Kasumi-1 (cell line): ENCODE data around the gene RNF26.
"Not testable (repeated sequence)": the region's sequence is repeated elsewhere in the genome, so short reads cannot be mapped to it uniquely, and the experiment has no call there.

Experiments used
- DNase-seq, 2 experiments: peaks; one replicate each; lab custom pipeline; 2025; lab: John Stamatoyannopoulos, UW

The RNF26 gene

GRCh38 chr11:119371778-119372182 lies 37.5 kb downstream of the RNF26 start:
- DNase-seq, result peak; percentile 14 to 43

GRCh38 chr11:119372260-119373058 lies 38.1 kb downstream of the RNF26 start:
- DNase-seq, result no peak

- DNase-seq, result no peak
Observed at GRCh38 chr11:119373059-119373920, 39.0 kb downstream of the RNF26 start.

GRCh38 chr11:119373921-119374631 lies 39.7 kb downstream of the RNF26 start:
- DNase-seq, result peak; percentile 75 to 82

GRCh38 chr11:119374632-119375336 lies 40.5 kb downstream of the RNF26 start:
- DNase-seq, result no peak

- no peak for DNase-seq
Observed at GRCh38 chr11:119375337-119376196, 41.2 kb downstream of the RNF26 start.

- no peak for DNase-seq
Observed at GRCh38 chr11:119376197-119376847, 42.0 kb downstream of the RNF26 start.

- no peak for DNase-seq
Observed at GRCh38 chr11:119377112-119377901, 43.0 kb downstream of the RNF26 start.

- no peak for DNase-seq
Observed at GRCh38 chr11:119377961-119378667, 43.8 kb downstream of the RNF26 start.

GRCh38 chr11:119378851-119379465 lies 44.6 kb downstream of the RNF26 start:
- DNase-seq, result no peak

GRCh38 chr11:119380160-119380826 lies 46.0 kb downstream of the RNF26 start:
- DNase-seq, result no peak

GRCh38 chr11:119380827-119381180 lies 46.5 kb downstream of the RNF26 start:
- DNase-seq, result peak; percentile 25 to 44

GRCh38 chr11:119381181-119381988 lies 47.1 kb downstream of the RNF26 start, which contains the start of gene USP2:
TSS of gene USP2 (minus strand) at chr11:119381690. CDS start at chr11:119373480, 8,210 bp downstream.
- peak; percentile 93 for DNase-seq

GRCh38 chr11:119382101-119382500 lies 47.8 kb downstream of the RNF26 start:
- DNase-seq, result peak in 1 of 2 experiments; percentile 9

- not testable (repeated sequence) for DNase-seq
Observed at GRCh38 chr11:119382513-119382912, 48.2 kb downstream of the RNF26 start.

- no peak for DNase-seq
Observed at GRCh38 chr11:119384332-119384731, 50.0 kb downstream of the RNF26 start.
